ENCODE measurements around the gene TOP2B. TPM values are rescaled to one million over a fixed set of nuclear protein-coding genes. Genes with fewer than 3 reads are reported as not detected.

The TOP2B gene
- total and polyA plus RNA-seq, 7 donors = 39.3 to 84.8 (median 66.2) TPM

- ATAC-seq = no peak
- DNase-seq = no peak
These were observed 88.6 kb downstream of the TOP2B start for GRCh38 chr3:25576146-25576545.

GRCh38 chr3:25575001-25575400, 89.7 kb downstream of the TOP2B start:
- H3K36me3 ChIP-seq (ENCODE audit: insufficient read depth in 1 of 2, low read depth in 1 of 2) = peaks cover 0 to 10% of the 10 kb centered on the region in 2 donors
- intact Hi-C loops (cut with DNase I) = loop anchor here (5.0 to 10.0 kb wide), 2 partner anchors 128 to 140 kb away; no protein-coding TSS in a partner anchor
- 94 to 95% (median 95%) methylated on average over 12 of the region's 12 CpGs for WGBS, 3 donors
- no peaks in the 10 kb centered on the region for H3K27me3 ChIP-seq (ENCODE audit: insufficient read depth in 3 of 3, low read length in 2 of 3)
- DNase-seq (no peak), ATAC-seq (no peak)
- H3K4me1 ChIP-seq = peaks cover 10% of the 10 kb centered on the region
- TF ChIP-seq CTCF (IDR thresholded peaks at IDR 0.05) = no peak
- H3K4me3 ChIP-seq = no peak overlapping the region
- no peak overlapping the region for H3K27ac ChIP-seq
- no peaks in the 10 kb centered on the region for H3K9me3 ChIP-seq

More at GRCh38 chr3:25576146-25576545, 88.6 kb downstream of the TOP2B start:
- intact Hi-C loops (cut with DNase I) = loop anchor here (5.0 to 10.0 kb wide), 2 partner anchors 129 to 141 kb away; no protein-coding TSS in a partner anchor
- Histone ChIP-seq H3K27ac (no peak overlapping the region), H3K36me3 (ENCODE audit: insufficient read depth in 1 of 2, low read depth in 1 of 2) (peaks cover 0 to 1% of the 10 kb centered on the region in 2 donors), H3K9me3 (no peaks in the 10 kb centered on the region), H3K4me3 (no peak overlapping the region), H3K4me1 (peaks cover 10% of the 10 kb centered on the region), H3K27me3 (ENCODE audit: insufficient read depth in 3 of 3, low read length in 2 of 3) (no peaks in the 10 kb centered on the region)
- WGBS, 3 donors = 70 to 85% (median 72%) methylated on average over 4 of the region's 4 CpGs
- no peak for TF ChIP-seq CTCF (IDR thresholded peaks at IDR 0.05)

GRCh38 chr3:25574172-25574765, 90.4 kb downstream of the TOP2B start:
- Histone ChIP-seq H3K27me3 (ENCODE audit: insufficient read depth in 3 of 3, low read length in 2 of 3) (no peaks in the 10 kb centered on the region), H3K4me3 (no peak overlapping the region), H3K9me3 (no peaks in the 10 kb centered on the region), H3K36me3 (ENCODE audit: insufficient read depth in 1 of 2, low read depth in 1 of 2) (peaks cover 0 to 10% of the 10 kb centered on the region in 2 donors), H3K27ac (peak overlapping the region; percentile 84), H3K4me1 (peaks cover 13% of the 10 kb centered on the region)
- no peak for ATAC-seq
- WGBS, 3 donors = 93 to 96% (median 93%) methylated on average over 16 of the region's 16 CpGs
- no peak for TF ChIP-seq CTCF (IDR thresholded peaks at IDR 0.05)
- intact Hi-C loops (cut with DNase I) = loop anchor here (5.0 to 10.0 kb wide), 3 partner anchors 57 to 139 kb away; no protein-coding TSS in a partner anchor
- DNase-seq = no peak

- ATAC-seq (peak; percentile 72 to 87 (median 76)), DNase-seq (no peak)
- intact Hi-C loops (cut with DNase I) = loop anchor here (5.0 to 10.0 kb wide), 3 partner anchors 56 to 139 kb away; no protein-coding TSS in a partner anchor
- Histone ChIP-seq H3K4me3 (no peak overlapping the region), H3K4me1 (peaks cover 18% of the 10 kb centered on the region), H3K9me3 (no peaks in the 10 kb centered on the region), H3K27me3 (ENCODE audit: insufficient read depth in 3 of 3, low read length in 2 of 3) (no peaks in the 10 kb centered on the region), H3K27ac (peak overlapping the region; percentile 84), H3K36me3 (ENCODE audit: insufficient read depth in 1 of 2, low read depth in 1 of 2) (peaks cover 0 to 10% of the 10 kb centered on the region in 2 donors)
- 59 to 74% (median 63%) methylated on average over 19 of the region's 19 CpGs for WGBS, 3 donors
- no peak for TF ChIP-seq CTCF (IDR thresholded peaks at IDR 0.05)
These were observed 91.1 kb downstream of the TOP2B start for GRCh38 chr3:25573386-25574171.

Data from psoas muscle (tissue), 8 donors.